Kidney epithelial cell (primary cell): ENCODE measurements around the gene SH3GL1. TPM values are rescaled to one million over a fixed set of nuclear protein-coding genes. Genes with fewer than 3 reads are reported as not detected.

Experiments
- DNase-seq: peaks from one replicate; pipeline ENCODE4 v3.0.0-alpha.2; 2010; ENCODE audit warnings: low read depth
- H3K27me3 ChIP-seq: 2 replicates; pipeline ENCODE4 v1.6.0; 2011; ENCODE audit warnings: low read length; ENCODE audit not compliant: control insufficient read depth, insufficient read depth
- H3K36me3 ChIP-seq: 2 replicates; pipeline ENCODE4 v1.5.1; 2011; ENCODE audit warnings: low read length; ENCODE audit not compliant: control insufficient read depth, insufficient read depth
- H3K4me3 ChIP-seq: 2 replicates; pipeline ENCODE4 v1.5.1; 2011; ENCODE audit warnings: low read depth, mild to moderate bottlenecking, control low read depth, low read length
- total RNA-seq: library from RNA; depleted of rRNA; stranded (reverse); fragments of >200 nt; gene quantifications from 2 replicates; pipeline ENCODE4 v1.2.3, GENCODE V29; 2015
- TF ChIP-seq, protein P1 (sequence below): IDR thresholded peaks from 2 replicates; pipeline ENCODE4 v1.5.1; 2011; ENCODE audit warnings: mild to moderate bottlenecking, moderate library complexity, low read length, control low read depth, inconsistent platforms; ENCODE audit not compliant: insufficient read depth, poor library complexity, severe bottlenecking

Gene SH3GL1
- total RNA-seq, 1 donor from 2014 or later: 60.9 TPM

- Histone ChIP-seq H3K4me3 (no peak overlapping the region), H3K36me3 (no peaks in the 10 kb centered on the region), H3K27me3 (no peaks in the 10 kb centered on the region)
- no peak for DNase-seq
- TF ChIP-seq, protein P1, sequence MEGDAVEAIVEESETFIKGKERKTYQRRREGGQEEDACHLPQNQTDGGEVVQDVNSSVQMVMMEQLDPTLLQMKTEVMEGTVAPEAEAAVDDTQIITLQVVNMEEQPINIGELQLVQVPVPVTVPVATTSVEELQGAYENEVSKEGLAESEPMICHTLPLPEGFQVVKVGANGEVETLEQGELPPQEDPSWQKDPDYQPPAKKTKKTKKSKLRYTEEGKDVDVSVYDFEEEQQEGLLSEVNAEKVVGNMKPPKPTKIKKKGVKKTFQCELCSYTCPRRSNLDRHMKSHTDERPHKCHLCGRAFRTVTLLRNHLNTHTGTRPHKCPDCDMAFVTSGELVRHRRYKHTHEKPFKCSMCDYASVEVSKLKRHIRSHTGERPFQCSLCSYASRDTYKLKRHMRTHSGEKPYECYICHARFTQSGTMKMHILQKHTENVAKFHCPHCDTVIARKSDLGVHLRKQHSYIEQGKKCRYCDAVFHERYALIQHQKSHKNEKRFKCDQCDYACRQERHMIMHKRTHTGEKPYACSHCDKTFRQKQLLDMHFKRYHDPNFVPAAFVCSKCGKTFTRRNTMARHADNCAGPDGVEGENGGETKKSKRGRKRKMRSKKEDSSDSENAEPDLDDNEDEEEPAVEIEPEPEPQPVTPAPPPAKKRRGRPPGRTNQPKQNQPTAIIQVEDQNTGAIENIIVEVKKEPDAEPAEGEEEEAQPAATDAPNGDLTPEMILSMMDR: no peak
Observed at GRCh38 chr19:4380254-4380727, 20.1 kb downstream of the SH3GL1 start.

- peak; percentile 94 for DNase-seq
- no peak overlapping the region for H3K4me3 ChIP-seq
- H3K36me3 ChIP-seq: no peaks in the 10 kb centered on the region
- TF ChIP-seq, protein P1: no peak
- no peaks in the 10 kb centered on the region for H3K27me3 ChIP-seq
Observed at GRCh38 chr19:4379383-4380253, 20.7 kb downstream of the SH3GL1 start.

- Histone ChIP-seq H3K36me3 (no peaks in the 10 kb centered on the region), H3K27me3 (no peaks in the 10 kb centered on the region), H3K4me3 (no peak overlapping the region)
- TF ChIP-seq, protein P1: no peak
- no peak for DNase-seq
Observed at GRCh38 chr19:4378886-4379285, 21.5 kb downstream of the SH3GL1 start.

GRCh38 chr19:4376991-4377781 is 23.2 kb downstream of the SH3GL1 start:
- TF ChIP-seq, protein P1: no peak
- DNase-seq: no peak

DNA sequence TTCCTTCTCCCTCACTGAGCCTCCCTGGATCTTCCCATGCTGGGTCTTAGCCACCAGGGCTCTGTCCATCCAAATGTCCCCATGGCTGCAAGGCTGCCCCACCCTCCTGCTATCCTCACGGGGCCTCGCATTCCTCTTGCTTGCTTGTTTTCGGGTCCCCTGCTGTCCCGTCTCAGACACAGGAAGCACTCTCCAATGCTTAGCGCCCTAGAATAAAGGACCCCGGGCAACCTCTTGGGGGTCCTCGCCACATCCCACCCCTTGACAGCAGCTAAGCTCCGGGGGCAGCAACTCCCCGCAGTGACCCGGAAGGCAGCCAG is 23.7 kb downstream of the SH3GL1 start:
- Histone ChIP-seq H3K36me3 (no peaks in the 10 kb centered on the region), H3K27me3 (no peaks in the 10 kb centered on the region), H3K4me3 (no peak overlapping the region)
- TF ChIP-seq, protein P1: no peak
- DNase-seq: no peak

More at GRCh38 chr19:4376991-4377781, 23.2 kb downstream of the SH3GL1 start:
- Histone ChIP-seq H3K27me3 (no peaks in the 10 kb centered on the region), H3K4me3 (no peak overlapping the region), H3K36me3 (no peaks in the 10 kb centered on the region)
